HCT116 (cell line): Measurements from ENCODE around the gene FASN. TPM values are rescaled to one million over a fixed set of nuclear protein-coding genes. Genes with fewer than 3 reads are reported as not detected.

Experiments used
- ATAC-seq: fragments of 200-7000 bp; cut with Tn5 transposase; 2 replicates; pipeline ENCODE4 v1.9.1; 2020; ENCODE audit warnings: mild to moderate bottlenecking, moderate library complexity
- BruUV-seq: library from RNA; stranded (reverse); fragments of 400-500 nt; replicated peaks from 2 replicates; lab custom pipeline; 2021; lab: Mats Ljungman, UMichigan
- CTCF ChIA-PET: fragments of 300-600 bp; sonication (Branson Sonifier 250); formaldehyde crosslinking; loops from one replicate; lab custom pipeline; 2021; ENCODE audit warnings: antibody characterized with exemption; lab: Charles Lee
- POLR2A ChIA-PET: fragments of 300-600, 350-600 bp; sonication (Branson Sonifier 250); formaldehyde crosslinking; loops from one replicate; lab custom pipeline; 2021; ENCODE audit warnings: antibody characterized with exemption; lab: Charles Lee
- RAD21 ChIA-PET, 2 experiments: fragments of 300-600 bp; sonication (Branson Sonifier 250); formaldehyde crosslinking; loops; one replicate each; lab custom pipeline; 2023; ENCODE audit warnings: low total read pairs in 2 of 2; ENCODE audit not compliant: uncharacterized antibody in 2 of 2, unreplicated experiment in 2 of 2, low non-redundant PET in 1 of 2; lab: Charles Lee
- DNase-seq: peaks from one replicate; pipeline ENCODE4 v3.0.0-alpha.2; 2010; ENCODE audit warnings: low read depth, low spot score
- H2AFZ ChIP-seq: fragments of 200-600 bp; shearing (Covaris generic), sonication (generic); 2 replicates; pipeline ENCODE4 v1.6.1; 2017; ENCODE audit warnings: low read depth, mixed run types, mixed read lengths, antibody characterized with exemption, low read length; ENCODE audit not compliant: poor library complexity, severe bottlenecking
- H3K27ac ChIP-seq: 2 replicates; pipeline ENCODE4 v1.5.1; 2012; ENCODE audit warnings: low read depth, low read length
- H3K27me3 ChIP-seq: fragments of 200-600 bp; sonication (generic); 2 replicates; pipeline ENCODE4 v1.6.1; 2016; ENCODE audit warnings: mixed run types, low read length, mixed read lengths; ENCODE audit not compliant: insufficient read depth
- H3K36me3 ChIP-seq, 2 experiments: fragments of 200-500 bp in 1 of 2; fragments of 200-600 bp in 1 of 2; sonication (Bioruptor generic) in 1 of 2; sonication (generic) in 1 of 2; 2 replicates each; pipeline versions ENCODE4 v1.5.1 to v1.6.1; 2014 to 2016; ENCODE audit warnings: low read length in 2 of 2, inconsistent platforms in 1 of 2, mixed read lengths in 1 of 2, mixed run types in 1 of 2; ENCODE audit not compliant: insufficient read depth in 2 of 2, control insufficient read depth in 1 of 2
- H3K4me1 ChIP-seq, 2 experiments: fragments of 200-600 bp in 1 of 2; sonication (generic) in 1 of 2; 2 replicates each; pipeline versions ENCODE4 v1.5.1 to v1.6.1; 2012 to 2017; ENCODE audit warnings: low read length in 2 of 2, inconsistent platforms in 1 of 2, mild to moderate bottlenecking in 1 of 2, mixed read lengths in 1 of 2, mixed run types in 1 of 2, moderate library complexity in 1 of 2; ENCODE audit not compliant: insufficient read depth in 2 of 2, control insufficient read depth in 1 of 2
- H3K4me2 ChIP-seq: fragments of 200-600 bp; sonication (generic); 2 replicates; pipeline ENCODE4 v1.6.1; 2017; ENCODE audit warnings: mixed run types, low read length, mixed read lengths
- H3K4me3 ChIP-seq, 2 experiments: fragments of 200-600 bp in 1 of 2; sonication (generic) in 1 of 2; replicated peaks in 1 of 2; 2 replicates each; pipeline ENCODE4 v1.5.1; 2011 to 2016; ENCODE audit warnings: low read length in 2 of 2, control low read depth in 1 of 2, low read depth in 1 of 2, mild to moderate bottlenecking in 1 of 2, mixed read lengths in 1 of 2, mixed run types in 1 of 2
- H3K79me2 ChIP-seq: fragments of 200-600 bp; sonication (generic); 2 replicates; pipeline ENCODE4 v1.6.1; 2017; ENCODE audit warnings: mild to moderate bottlenecking, mixed run types, low read length, moderate library complexity, mixed read lengths; ENCODE audit not compliant: insufficient read depth
- H3K9ac ChIP-seq: fragments of 200-600 bp; sonication (generic); 2 replicates; pipeline ENCODE4 v1.6.1; 2016; ENCODE audit warnings: low read length, mixed read lengths
- H3K9me2 ChIP-seq: fragments of 200-600 bp; sonication (generic), shearing (Covaris generic); 2 replicates; pipeline ENCODE4 v1.6.1; 2017; ENCODE audit warnings: mixed run types, mild to moderate bottlenecking, moderate library complexity; ENCODE audit not compliant: insufficient read depth
- H3K9me3 ChIP-seq, 2 experiments: fragments of 200-500 bp in 1 of 2; fragments of 200-600 bp in 1 of 2; sonication (Bioruptor generic) in 1 of 2; sonication (generic) in 1 of 2; 2 replicates each; pipeline ENCODE4 v1.6.1; 2014 to 2017; ENCODE audit warnings: low read length in 2 of 2, mixed read lengths in 2 of 2, inconsistent platforms in 1 of 2, low read depth in 1 of 2, mild to moderate bottlenecking in 1 of 2, mixed run types in 1 of 2, moderate library complexity in 1 of 2; ENCODE audit not compliant: control insufficient read depth in 1 of 2, insufficient read depth in 1 of 2
- H4K20me1 ChIP-seq: fragments of 200-600 bp; sonication (generic), shearing (Covaris generic); 2 replicates; pipeline ENCODE4 v1.6.1; 2017; ENCODE audit warnings: mixed run types, mild to moderate bottlenecking, moderate library complexity; ENCODE audit not compliant: insufficient read depth
- CBX3 ChIP-seq: IDR thresholded peaks from 2 replicates; pipeline ENCODE4 v1.6.1; 2012; ENCODE audit warnings: low read depth
- ELF1 ChIP-seq: IDR thresholded peaks from 2 replicates; pipeline ENCODE4 v1.6.1; 2012; ENCODE audit warnings: low read depth, borderline replicate concordance
- EZH2 ChIP-seq: fragments of 200-600 bp; sonication (generic); IDR thresholded peaks from 2 replicates; pipeline ENCODE4 v1.6.1; 2017; ENCODE audit warnings: antibody characterized with exemption, mixed run types
- FOSL1 ChIP-seq: IDR thresholded peaks from 2 replicates; pipeline ENCODE4 v1.6.1; 2012; ENCODE audit warnings: low read depth
- JUND ChIP-seq: IDR thresholded peaks from 2 replicates; pipeline ENCODE4 v1.6.1; 2012
- SIN3A ChIP-seq: IDR thresholded peaks from 2 replicates; pipeline ENCODE4 v1.6.1; 2012; ENCODE audit warnings: low read depth
- SP1 ChIP-seq: IDR thresholded peaks from 2 replicates; pipeline ENCODE4 v1.6.1; 2012; ENCODE audit warnings: low read depth
- SRF ChIP-seq: IDR thresholded peaks from 2 replicates; pipeline ENCODE4 v1.6.1; 2012; ENCODE audit warnings: low read depth
- YY1 ChIP-seq: IDR thresholded peaks from 2 replicates; pipeline ENCODE4 v1.6.1; 2011; ENCODE audit warnings: low read length, low read depth, moderate library complexity, mild to moderate bottlenecking; ENCODE audit not compliant: insufficient replicate concordance; ENCODE audit errors: extremely low read depth
- intact Hi-C: fragments of 100-400 bp; cut with micrococcal nuclease; formaldehyde crosslinking; loops from 2 replicates; pipeline ENCODE4 v1.10.0; 2022
- total RNA-seq: library from RNA; stranded (reverse); gene quantifications from one replicate; pipeline ENCODE4 v1.2.1, GENCODE V29; 2021; ENCODE audit not compliant: unreplicated experiment
- TF ChIP-seq, protein P1 (sequence below), 3 experiments: fragments of 200-600 bp in 1 of 3; sonication (generic) in 1 of 3; IDR thresholded peaks in 2 of 3; conservative IDR thresholded peaks in 1 of 3; 2 replicates each; pipeline ENCODE4 v1.5.1; 2012 to 2017; ENCODE audit warnings: low read depth in 2 of 3, low read length in 2 of 3, antibody characterized with exemption in 1 of 3, borderline replicate concordance in 1 of 3, control low read depth in 1 of 3, mild to moderate bottlenecking in 1 of 3, mixed read lengths in 1 of 3, mixed run types in 1 of 3, moderate library complexity in 1 of 3; ENCODE audit not compliant: insufficient read depth in 1 of 3
- TF ChIP-seq, protein P2 (sequence below): IDR thresholded peaks from 2 replicates; pipeline ENCODE4 v1.6.1; 2012; ENCODE audit warnings: low read depth
- TF ChIP-seq, protein P3 (sequence below): IDR thresholded peaks from 2 replicates; pipeline ENCODE4 v1.6.1; 2011; ENCODE audit warnings: mild to moderate bottlenecking, low read length, moderate library complexity; ENCODE audit not compliant: insufficient replicate concordance; ENCODE audit errors: extremely low read depth

The FASN gene
- total RNA-seq, 1 experiment from 2014 or later = 754 TPM

DNA sequence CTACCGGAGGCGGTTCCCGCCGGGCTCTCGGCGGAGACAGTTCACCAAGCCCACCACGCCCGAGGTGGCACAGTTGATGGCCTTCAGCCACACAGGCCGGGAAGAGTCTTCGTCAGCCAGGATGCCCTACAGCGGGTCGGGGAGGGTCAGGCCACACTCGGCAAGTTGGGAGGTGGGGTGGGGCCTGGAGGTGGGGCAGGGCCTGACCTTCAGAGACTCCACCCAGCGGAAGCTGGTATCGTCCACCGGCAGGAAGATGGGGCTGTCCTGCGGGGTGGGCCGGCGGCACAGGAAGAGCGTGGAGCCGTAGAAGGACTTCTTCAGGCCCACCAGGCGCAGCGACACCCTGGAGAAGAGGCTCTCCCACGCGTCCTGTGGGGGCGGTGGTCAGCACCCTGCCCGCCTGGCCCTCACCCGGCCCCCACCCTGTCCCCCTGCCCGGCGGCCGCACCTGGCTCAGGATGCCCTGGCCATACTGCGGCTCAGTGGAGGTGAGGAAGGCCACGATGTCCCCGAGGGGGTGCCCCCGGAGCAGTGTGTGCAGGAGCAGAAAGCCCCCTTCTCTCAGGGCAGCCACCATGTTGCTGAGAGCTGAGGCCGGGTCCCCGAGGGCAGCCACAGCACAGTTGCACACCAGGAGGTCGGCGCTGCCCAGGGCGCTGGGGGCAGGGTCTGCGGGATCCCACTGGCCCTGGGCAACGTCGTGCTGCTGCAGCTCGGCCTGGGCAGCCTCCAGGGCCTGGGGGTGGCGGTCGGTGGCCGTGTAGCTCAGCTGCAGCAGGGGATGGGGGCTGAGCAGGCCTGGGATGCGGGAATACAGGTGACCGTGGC lies 12.8 kb downstream of the FASN start (continued):
- TF ChIP-seq, protein P1, sequence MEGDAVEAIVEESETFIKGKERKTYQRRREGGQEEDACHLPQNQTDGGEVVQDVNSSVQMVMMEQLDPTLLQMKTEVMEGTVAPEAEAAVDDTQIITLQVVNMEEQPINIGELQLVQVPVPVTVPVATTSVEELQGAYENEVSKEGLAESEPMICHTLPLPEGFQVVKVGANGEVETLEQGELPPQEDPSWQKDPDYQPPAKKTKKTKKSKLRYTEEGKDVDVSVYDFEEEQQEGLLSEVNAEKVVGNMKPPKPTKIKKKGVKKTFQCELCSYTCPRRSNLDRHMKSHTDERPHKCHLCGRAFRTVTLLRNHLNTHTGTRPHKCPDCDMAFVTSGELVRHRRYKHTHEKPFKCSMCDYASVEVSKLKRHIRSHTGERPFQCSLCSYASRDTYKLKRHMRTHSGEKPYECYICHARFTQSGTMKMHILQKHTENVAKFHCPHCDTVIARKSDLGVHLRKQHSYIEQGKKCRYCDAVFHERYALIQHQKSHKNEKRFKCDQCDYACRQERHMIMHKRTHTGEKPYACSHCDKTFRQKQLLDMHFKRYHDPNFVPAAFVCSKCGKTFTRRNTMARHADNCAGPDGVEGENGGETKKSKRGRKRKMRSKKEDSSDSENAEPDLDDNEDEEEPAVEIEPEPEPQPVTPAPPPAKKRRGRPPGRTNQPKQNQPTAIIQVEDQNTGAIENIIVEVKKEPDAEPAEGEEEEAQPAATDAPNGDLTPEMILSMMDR (IDR thresholded peaks at IDR 0.05 in 2 of 3, conservative IDR thresholded peaks at IDR 0.05 in 1 of 3; ENCODE audit: borderline replicate concordance in 1 of 3, insufficient read depth in 1 of 3, low read depth in 2 of 3, low read length in 2 of 3) = no peak
- TF ChIP-seq ELF1 = no peak

DNA sequence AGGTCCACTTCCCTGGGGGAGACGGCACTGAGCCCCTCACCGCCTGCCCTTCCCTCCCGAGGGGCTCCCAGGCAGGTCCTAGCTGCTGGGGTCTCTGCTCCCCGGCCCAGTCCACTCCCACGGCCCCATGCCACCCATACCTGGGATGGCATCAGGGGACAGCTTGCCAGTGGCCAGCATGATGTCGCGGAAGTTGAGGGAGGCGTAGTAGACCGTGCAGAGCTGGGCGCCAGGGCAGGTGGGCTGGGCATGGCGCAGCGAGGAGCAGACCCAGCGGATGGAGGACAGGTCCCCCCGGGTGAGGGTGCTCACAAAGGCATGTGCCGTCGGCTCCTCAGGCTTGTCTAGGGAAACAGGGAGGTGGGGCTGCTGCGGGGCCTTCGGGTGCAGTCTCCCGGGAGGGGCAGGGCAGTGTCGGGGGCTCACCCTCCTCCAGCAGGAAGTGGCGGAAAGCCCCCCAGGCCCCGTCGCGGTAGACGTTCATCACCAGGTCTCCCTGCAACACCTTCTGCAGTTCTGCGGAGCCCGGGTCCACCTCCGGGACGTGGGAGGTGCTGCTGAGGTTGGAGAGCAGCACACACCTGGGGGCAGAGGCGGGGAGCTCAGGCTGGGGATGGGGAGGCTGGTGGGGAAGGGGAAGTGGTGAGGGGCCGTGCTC lies 13.5 kb downstream of the FASN start:
- no TSS peak for BruUV-seq
- peaks cover 73 to 99% of the 10 kb centered on the region in 2 experiments for H3K36me3 ChIP-seq
- no peak overlapping the region for H2AFZ ChIP-seq
- no peaks in the 10 kb centered on the region for H3K9me3 ChIP-seq
- H3K9me2 ChIP-seq = no peaks in the 10 kb centered on the region
- H3K4me3 ChIP-seq = no peak overlapping the region
- RAD21 ChIA-PET = no interaction called here
- no peak overlapping the region for H3K27ac ChIP-seq
- no peak for ATAC-seq
- no peak for DNase-seq
- intact Hi-C loops = no loop called here
- H3K27me3 ChIP-seq = no peaks in the 10 kb centered on the region
- no peak for TF ChIP-seq CBX3
- TF ChIP-seq SIN3A = no peak
- no peak for TF ChIP-seq FOSL1
- TF ChIP-seq, protein P2, sequence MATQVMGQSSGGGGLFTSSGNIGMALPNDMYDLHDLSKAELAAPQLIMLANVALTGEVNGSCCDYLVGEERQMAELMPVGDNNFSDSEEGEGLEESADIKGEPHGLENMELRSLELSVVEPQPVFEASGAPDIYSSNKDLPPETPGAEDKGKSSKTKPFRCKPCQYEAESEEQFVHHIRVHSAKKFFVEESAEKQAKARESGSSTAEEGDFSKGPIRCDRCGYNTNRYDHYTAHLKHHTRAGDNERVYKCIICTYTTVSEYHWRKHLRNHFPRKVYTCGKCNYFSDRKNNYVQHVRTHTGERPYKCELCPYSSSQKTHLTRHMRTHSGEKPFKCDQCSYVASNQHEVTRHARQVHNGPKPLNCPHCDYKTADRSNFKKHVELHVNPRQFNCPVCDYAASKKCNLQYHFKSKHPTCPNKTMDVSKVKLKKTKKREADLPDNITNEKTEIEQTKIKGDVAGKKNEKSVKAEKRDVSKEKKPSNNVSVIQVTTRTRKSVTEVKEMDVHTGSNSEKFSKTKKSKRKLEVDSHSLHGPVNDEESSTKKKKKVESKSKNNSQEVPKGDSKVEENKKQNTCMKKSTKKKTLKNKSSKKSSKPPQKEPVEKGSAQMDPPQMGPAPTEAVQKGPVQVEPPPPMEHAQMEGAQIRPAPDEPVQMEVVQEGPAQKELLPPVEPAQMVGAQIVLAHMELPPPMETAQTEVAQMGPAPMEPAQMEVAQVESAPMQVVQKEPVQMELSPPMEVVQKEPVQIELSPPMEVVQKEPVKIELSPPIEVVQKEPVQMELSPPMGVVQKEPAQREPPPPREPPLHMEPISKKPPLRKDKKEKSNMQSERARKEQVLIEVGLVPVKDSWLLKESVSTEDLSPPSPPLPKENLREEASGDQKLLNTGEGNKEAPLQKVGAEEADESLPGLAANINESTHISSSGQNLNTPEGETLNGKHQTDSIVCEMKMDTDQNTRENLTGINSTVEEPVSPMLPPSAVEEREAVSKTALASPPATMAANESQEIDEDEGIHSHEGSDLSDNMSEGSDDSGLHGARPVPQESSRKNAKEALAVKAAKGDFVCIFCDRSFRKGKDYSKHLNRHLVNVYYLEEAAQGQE = no peak
- TF ChIP-seq YY1 = no peak
- no peak for TF ChIP-seq SRF
- no peak for TF ChIP-seq JUND
- TF ChIP-seq EZH2 = no peak
- TF ChIP-seq, protein P3, sequence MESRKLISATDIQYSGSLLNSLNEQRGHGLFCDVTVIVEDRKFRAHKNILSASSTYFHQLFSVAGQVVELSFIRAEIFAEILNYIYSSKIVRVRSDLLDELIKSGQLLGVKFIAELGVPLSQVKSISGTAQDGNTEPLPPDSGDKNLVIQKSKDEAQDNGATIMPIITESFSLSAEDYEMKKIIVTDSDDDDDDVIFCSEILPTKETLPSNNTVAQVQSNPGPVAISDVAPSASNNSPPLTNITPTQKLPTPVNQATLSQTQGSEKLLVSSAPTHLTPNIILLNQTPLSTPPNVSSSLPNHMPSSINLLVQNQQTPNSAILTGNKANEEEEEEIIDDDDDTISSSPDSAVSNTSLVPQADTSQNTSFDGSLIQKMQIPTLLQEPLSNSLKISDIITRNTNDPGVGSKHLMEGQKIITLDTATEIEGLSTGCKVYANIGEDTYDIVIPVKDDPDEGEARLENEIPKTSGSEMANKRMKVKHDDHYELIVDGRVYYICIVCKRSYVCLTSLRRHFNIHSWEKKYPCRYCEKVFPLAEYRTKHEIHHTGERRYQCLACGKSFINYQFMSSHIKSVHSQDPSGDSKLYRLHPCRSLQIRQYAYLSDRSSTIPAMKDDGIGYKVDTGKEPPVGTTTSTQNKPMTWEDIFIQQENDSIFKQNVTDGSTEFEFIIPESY = no peak
- TF ChIP-seq SP1 = no peak
- no peaks in the 10 kb centered on the region for H3K4me1 ChIP-seq
- H4K20me1 ChIP-seq = no peaks in the 10 kb centered on the region
- peaks cover 41% of the 10 kb centered on the region; the same call in 1 of the 2 replicates for H3K79me2 ChIP-seq
- CTCF ChIA-PET = no interaction called here
- H3K4me2 ChIP-seq = no peak overlapping the region
- POLR2A ChIA-PET = no interaction called here
- H3K9ac ChIP-seq = no peak overlapping the region
